Choroid plexus epithelial cell (primary cell): Measurements from ENCODE around the gene ITGBL1.

Source experiments
- DNase-seq: peaks from one replicate; pipeline ENCODE4 v3.0.0-alpha.2; 2010; ENCODE audit warnings: low read depth
- H3K4me3 ChIP-seq: 2 replicates; pipeline ENCODE4 v1.5.1; 2011; ENCODE audit warnings: low read depth, mild to moderate bottlenecking, control low read depth, low read length, moderate library complexity
- CTCF ChIP-seq: conservative IDR thresholded peaks from 2 replicates; pipeline ENCODE4 v1.5.1; 2011; ENCODE audit warnings: low read depth, mild to moderate bottlenecking, control low read depth, inconsistent platforms, low read length, moderate library complexity

ITGBL1 gene

DNA sequence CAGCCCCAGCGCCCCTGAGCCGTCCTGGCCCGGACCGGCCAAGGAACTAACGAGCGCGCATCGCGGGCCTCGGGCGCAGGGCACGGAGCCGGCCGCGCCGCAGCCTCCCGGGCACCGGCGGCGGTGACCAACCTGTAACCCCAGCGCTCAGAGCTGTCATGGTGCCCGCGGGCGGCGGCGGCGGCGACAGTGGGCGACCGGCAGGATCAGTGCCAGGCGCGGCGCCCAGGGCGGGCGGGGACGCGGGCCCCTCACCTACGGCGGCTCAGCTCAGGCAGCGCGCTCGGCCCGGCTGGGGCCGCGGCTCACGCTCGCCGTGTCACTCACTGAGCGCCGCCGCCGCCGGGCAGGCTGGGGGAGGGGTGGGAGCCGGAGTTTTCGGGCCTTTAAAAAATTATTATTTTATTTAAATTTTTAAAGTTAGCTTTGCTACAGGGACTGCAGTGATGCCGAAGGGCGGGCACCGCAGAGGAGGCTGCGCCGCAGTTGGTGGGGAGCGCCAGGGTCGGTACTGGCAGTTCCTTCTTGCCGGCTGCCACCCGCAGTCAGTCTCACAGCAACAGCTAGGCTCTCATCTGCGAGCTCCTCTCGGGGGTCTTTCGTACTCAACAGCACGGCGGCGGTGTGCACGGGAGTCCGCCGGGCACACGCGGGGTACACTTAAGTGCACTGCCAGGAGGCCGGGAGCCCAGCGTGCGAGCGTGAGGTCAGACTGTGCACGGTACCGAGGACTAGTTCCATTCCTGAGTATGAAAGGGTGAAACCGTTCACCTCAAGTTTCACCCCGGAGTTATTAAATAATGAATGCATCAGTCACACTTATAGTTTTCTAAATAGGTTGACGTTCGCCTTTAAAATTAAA, 36.1 kb upstream of the ITGBL1 start, which contains the start of gene NALCN:
Gene NALCN, minus strand, starts transcription at position 328 of the 862 bp plus-strand sequence. CDS start 17,382 bp downstream, outside the sequence.
- peak; percentile 18 for DNase-seq
- TF ChIP-seq CTCF: no peak
- peak within 1 kb of the TSS; percentile 67 for H3K4me3 ChIP-seq

DNA sequence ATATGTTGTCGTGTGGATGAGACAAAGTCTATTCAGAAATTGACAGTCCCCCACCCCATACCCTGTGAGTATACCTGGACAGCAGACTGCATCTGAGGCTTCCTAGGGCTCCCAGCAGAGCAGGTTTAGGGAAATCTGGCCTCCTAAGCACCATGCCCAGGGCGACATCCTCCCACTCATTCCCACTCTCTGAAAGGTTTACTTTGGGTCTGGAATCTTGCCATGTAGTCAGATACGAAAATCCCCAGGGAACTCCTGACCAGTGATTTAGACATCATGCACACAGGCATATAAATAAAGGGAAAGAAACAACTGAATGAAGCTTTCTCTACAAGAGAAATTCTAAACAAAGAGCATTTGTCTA, 35.5 kb upstream of the ITGBL1 start:
- H3K4me3 ChIP-seq: peak overlapping the region; percentile 67
- TF ChIP-seq CTCF: no peak
- DNase-seq: peak; percentile 69

GRCh38 chr13:101417501-101417900, 35.0 kb upstream of the ITGBL1 start:
- TF ChIP-seq CTCF: no peak
- DNase-seq: no peak
- H3K4me3 ChIP-seq: no peak overlapping the region

DNA sequence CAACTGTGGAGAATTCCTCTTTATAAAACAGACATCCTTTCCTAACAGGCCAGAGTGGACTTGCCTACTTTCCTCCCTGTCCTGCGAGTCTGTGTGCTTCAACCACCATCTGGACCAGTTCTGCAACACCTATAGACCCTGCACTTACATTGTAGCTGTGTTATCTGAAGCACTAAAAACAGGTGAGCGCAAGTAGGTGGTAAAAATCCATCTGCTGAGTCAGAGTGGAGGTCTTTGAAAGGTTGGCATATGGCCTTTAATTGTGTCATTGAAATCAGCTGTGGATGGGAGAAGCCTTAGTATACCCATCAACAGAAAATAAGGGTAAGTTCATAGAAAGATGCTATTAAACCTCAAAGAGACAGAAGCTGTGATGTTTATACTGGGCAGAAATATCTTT, 28.6 kb upstream of the ITGBL1 start:
- no peak for DNase-seq
- no peak for TF ChIP-seq CTCF
- no peak overlapping the region for H3K4me3 ChIP-seq

DNA sequence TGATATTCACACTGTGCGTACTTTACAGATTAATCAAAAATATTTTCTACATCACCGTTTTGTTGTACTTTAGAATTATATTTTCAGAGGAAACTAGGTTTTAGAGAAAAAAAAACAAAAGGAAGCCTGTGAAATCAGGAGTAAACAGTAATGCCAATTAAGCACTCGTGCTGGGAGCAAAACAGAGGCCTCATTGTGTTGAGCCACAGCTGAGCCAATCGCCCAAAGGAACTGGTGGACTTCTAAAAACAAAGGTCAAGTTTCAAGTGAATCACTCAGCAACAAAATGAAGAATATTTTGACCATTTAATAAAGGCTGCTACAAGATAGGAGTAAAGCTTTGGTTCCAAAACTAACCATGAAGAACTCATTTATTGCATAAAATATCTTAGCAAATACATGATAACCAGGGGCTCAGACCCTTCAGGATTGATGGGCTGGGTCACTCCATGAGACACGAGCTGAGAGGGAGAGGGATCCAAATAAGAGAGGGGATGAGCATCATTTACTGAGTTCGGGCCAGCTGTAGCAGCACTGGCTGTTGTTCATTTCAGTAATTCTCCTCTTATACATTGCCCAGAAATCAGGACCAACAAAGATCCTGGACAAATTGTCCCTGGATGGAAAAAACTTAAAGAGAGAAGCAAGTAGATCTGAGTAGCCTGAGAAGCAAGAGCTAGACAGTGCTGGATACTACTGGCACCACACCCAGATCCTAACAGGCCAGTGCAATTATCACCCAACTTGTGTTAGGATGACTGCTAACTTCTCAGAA, 27.9 kb upstream of the ITGBL1 start:
- peak; percentile 30 for DNase-seq
- no peak overlapping the region for H3K4me3 ChIP-seq
- no peak for TF ChIP-seq CTCF

GRCh38 chr13:101425156-101425471, 27.4 kb upstream of the ITGBL1 start:
- no peak overlapping the region for H3K4me3 ChIP-seq
- TF ChIP-seq CTCF: no peak
- DNase-seq: no peak
